ENCODE measurements around the gene KREMEN1.

DNA sequence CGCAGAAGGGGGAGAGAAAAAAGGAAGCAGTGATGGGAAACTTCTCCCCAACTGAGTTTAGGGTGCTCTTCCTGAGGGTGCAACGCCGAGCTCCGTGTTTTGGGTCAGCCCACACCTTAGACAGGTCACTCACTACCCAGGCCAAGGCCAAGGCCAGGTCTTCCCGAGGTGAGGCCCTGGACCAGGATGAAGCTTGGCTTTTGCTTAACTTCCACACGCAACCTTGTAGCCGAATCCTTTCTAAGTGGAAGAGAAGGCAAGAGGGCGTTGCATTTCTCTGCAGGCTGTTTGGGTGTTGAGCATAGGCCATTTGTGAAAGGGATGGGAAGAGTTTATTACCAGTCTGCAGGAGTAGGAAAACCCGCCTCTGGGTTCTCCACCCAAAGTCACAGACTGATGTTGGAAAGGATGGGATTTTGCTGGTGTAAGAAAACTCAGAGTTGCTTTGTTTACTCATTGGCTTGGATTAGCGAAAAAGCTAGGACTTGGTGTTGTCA lies 1.5 kb downstream of the KREMEN1 start:
- TF ChIP-seq, protein P1, sequence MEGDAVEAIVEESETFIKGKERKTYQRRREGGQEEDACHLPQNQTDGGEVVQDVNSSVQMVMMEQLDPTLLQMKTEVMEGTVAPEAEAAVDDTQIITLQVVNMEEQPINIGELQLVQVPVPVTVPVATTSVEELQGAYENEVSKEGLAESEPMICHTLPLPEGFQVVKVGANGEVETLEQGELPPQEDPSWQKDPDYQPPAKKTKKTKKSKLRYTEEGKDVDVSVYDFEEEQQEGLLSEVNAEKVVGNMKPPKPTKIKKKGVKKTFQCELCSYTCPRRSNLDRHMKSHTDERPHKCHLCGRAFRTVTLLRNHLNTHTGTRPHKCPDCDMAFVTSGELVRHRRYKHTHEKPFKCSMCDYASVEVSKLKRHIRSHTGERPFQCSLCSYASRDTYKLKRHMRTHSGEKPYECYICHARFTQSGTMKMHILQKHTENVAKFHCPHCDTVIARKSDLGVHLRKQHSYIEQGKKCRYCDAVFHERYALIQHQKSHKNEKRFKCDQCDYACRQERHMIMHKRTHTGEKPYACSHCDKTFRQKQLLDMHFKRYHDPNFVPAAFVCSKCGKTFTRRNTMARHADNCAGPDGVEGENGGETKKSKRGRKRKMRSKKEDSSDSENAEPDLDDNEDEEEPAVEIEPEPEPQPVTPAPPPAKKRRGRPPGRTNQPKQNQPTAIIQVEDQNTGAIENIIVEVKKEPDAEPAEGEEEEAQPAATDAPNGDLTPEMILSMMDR (IDR thresholded peaks at IDR 0.05; ENCODE audit: borderline replicate concordance, extremely low read depth, low read length, poor library complexity, severe bottlenecking): no peak
- TF ChIP-seq EZH2 (IDR thresholded peaks at IDR 0.05; ENCODE audit: borderline replicate concordance, low read depth, low read length, severe bottlenecking): no peak

All from DND-41 (cell line).